CD4-positive, alpha-beta T cell treated with Interleukin-17A for 4 hours (primary cell): ENCODE results near the gene AHDC1.
"Not testable (repeated sequence)": the region's sequence is repeated elsewhere in the genome, so short reads cannot be mapped to it uniquely, and the experiment has no call there.

Source experiments
- DNase-seq: peaks from one replicate; pipeline ENCODE4 v3.0.0-alpha.2; 2020; ENCODE audit warnings: mixed read lengths

AHDC1 gene

DNA sequence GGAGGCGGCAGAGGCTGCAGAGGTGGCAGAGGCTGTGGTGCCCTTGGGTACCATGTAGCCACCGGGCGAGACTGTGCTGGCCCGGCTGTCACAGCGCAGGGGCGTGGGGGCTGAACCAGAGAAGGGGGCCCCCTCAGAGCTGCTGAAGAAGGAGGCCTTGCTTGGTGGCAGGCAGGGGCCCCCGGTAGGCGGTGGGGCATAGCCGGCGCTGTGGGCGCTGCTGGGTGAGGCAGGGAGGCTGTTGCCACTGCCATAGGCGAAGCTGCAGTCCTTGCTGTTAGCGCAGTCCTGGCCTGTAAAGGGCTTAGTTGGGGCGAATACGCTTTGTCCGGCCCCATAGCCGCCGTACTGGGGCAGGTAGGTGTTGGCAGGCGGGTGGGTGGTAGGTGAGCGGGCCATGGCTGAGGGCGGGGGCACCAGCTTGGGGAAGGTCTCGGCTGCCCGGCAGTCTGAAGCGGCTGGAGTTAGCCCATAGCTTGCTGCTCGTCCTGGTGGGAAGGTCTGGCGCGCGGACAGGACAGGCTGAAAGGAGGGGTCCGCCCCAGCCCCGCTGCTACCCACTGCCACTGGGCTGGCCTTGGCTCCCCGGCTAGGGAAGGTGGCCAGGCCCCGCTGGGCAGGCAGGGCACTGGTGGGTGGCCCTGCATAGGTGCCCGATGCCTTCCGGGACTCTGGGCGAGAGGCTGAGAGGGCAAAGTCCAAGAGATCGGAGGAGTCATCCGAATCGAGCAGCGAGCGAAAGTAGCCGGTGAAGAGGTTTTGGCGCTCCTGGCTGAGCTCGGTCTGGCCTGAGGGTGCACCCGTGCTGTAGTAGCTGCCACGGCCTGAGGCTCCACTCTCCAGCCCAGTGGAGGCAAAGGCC lies 54.9 kb downstream of the AHDC1 start:
- no peak for DNase-seq

DNA sequence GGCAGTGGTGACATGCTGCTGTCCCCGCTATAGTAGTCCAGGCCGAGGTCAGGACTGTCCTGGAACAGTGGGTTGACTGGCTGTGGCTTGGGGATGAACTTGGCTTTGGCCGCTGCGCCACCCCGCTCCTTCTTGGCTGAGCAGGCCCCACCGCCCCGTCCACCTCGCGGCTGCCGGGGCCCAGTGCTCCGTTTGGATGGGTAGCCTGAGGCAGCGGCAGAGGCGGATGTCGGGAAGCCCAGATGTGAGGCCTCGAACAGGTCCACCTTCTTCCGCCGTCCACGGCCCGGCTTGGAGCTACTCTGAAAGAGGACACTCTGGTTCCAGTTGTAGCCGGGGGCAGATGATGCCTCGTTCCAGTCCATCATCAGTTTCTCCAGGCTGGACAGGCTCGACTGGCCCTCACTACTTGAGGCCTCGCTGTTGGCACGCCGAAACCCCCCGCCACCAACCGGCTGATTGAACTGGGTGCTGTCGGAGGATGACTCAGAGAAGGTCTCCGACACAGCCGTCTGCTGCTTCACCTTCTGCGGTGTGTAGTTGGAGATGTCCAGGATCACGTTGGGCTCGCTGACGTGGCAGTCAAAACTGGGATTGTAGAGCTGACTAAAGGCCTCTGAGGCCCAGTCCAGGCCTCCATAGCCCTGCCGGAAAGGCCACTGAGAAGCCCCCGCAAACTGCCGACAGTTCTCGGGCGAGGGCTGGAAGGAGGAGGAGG lies 55.6 kb downstream of the AHDC1 start:
- DNase-seq: no peak

DNA sequence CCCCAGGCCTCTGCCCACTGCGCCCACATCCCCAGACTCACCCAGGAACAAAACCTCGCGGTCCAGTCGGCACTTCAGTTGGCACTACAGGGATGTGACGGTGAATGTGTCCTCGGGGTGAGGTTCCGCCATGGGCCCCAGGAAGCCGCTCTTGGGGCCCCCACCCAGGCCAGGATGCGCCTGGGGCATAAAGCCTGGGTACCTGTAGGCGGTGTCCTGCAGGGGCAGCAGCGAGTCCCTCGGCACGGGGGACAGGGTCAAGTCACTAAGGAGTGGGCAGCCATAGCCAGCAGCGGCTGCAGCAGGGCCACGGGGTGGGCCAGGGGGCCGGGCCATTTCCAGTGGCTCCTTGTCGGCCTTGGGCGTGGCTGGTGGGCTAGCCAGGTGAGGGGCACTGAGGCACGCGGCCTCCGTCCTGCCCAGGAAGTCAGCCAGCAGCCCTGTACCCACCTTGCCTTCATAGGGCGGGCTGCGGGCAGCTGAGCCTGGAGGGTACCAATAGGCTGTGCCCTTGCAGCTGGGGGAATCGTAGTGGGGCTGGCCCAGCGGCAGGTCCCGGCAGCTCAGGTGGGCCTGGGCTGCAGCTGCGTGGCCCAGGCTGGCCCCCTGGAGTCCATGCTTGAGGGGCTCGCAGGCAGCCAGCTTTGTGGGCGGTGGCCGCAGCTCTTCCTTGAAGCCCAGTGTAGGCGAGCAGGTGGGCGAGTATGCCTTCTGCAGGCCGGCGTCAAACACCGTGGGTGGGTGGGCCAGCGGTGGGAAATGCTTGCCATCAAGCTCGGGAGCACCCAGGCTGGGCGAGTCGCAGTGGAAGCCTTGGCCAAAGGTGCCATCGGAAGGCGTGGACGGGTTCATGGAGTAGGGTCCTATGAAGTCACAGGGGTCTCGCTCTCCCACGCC lies 56.5 kb downstream of the AHDC1 start:
- no peak for DNase-seq

DNA sequence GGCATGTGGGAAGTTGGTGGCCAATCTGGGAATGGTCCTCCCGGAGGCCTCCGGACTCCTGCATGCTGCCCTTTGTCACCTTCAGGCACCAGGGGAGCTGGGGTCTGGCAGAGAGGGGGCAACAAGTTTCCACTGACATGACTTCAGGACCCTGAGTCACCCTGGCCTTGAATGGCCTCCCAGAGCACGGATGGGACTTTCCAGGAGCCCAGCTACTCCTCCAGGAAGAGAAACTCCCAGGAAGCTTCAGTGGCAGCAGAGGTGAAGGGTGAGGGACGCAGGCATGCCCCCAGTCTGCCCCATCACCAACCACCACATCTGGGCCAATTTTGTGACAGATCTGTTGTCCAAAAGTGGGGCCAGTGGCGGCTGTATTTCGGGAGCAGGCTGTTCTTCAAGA lies 58.1 kb downstream of the AHDC1 start:
- DNase-seq: no peak

- no peak for DNase-seq
Observed at GRCh38 chr1:27545271-27545670, 58.7 kb downstream of the AHDC1 start.

DNA sequence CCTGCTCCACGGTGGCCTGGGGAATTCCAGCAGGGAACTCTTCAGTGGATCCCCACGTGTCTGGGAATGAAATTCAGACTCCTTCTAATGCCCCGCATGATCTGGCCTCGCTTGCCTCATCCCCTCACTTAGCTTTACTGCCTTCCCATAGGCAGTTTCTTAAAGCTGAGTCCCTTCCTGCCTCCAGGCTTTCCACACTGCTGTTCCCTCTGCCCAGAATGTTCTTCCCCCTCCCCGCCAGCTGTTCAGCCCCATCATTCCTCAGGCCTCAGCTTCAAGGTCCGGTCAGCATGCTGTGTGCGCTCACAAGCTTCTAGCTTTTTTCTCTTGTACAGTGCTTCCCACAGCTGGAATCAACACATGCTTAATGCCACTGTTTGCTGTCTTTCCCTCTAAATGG lies 59.1 kb downstream of the AHDC1 start:
- DNase-seq: no peak

GRCh38 chr1:27543284-27543683 lies 60.7 kb downstream of the AHDC1 start:
- no peak for DNase-seq

GRCh38 chr1:27542463-27543273 lies 61.3 kb downstream of the AHDC1 start:
- peak; percentile 49 for DNase-seq

GRCh38 chr1:27539901-27540861 lies 63.8 kb downstream of the AHDC1 start:
- no peak for DNase-seq

GRCh38 chr1:27538793-27539192 lies 65.2 kb downstream of the AHDC1 start:
- DNase-seq: no peak

- DNase-seq: not testable (repeated sequence)
Observed at GRCh38 chr1:27538305-27538676, 65.7 kb downstream of the AHDC1 start.

- no peak for DNase-seq
Observed at GRCh38 chr1:27536767-27537166, 67.2 kb downstream of the AHDC1 start.

GRCh38 chr1:27536010-27536757 lies 67.8 kb downstream of the AHDC1 start:
- no peak for DNase-seq

DNA sequence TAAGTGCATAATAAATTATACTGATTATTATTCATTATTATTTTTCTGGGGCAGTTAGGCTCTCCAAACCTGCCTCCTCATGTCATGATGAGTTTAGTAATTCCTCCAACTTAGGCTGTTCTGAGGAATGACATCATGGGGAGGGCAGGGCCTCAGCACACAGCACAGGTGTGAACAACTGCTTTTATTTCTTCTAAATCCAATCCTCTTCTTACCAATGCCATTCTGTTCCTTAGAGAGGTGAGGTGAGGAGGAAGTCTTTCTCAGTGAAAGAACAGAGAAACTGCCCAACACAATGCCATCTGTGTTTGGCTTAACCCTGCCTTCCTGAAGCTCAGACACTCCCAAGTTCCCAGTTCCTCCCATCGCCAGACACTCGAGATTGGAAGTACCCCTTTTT lies 68.6 kb downstream of the AHDC1 start:
- DNase-seq: no peak

DNA sequence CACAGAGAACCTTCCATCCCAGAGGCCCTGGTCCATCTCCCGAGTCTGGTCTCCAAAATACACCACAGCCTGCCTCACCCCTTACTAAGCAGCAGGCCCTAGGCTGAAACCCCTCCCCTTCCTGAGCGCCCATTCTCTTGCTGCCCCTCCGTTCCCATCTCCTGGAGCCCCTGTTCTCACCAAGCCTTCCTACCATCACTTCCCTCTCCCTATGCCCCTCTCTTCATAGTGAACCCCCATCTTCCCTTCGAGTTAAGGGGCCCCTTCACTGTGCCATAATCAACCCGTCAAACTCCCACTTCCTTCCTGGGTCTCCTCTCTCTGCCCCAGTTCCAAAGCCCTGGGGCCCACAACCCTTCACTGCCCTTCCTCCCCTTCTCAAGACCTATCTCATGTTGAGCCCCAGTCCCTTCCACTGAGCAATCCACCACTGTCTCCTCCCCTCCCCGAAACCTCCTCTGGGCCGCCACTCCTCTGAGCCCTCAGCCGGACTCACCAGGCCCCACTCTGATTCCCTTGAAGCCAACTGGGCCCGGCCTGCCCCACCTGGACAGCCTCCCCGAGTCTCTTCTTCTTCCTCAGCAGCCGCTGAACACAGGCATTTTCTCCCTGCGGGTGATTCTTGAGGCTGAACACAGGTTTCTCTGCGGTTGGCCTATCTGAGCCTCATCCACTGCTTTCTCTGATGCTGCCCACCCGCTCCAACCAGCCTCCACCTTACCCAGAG lies 71.8 kb downstream of the AHDC1 start:
- no peak for DNase-seq

- DNase-seq: no peak
Observed at GRCh38 chr1:27530192-27530591, 73.8 kb downstream of the AHDC1 start.

GRCh38 chr1:27529704-27530018 lies 74.3 kb downstream of the AHDC1 start:
- no peak for DNase-seq

GRCh38 chr1:27528818-27529703 lies 74.9 kb downstream of the AHDC1 start:
- no peak for DNase-seq
